HepG2 (cell line): ENCODE measurements around the gene DSCAML1. TPM values are rescaled to one million over a fixed set of nuclear protein-coding genes. Genes with fewer than 3 reads are reported as not detected.

Experiments used
- ATAC-seq: fragments of 200-7000 bp; cut with Tn5 transposase; 3 replicates; pipeline ENCODE4 v1.9.1; 2020; ENCODE audit warnings: mild to moderate bottlenecking, moderate library complexity
- BruUV-seq: library from RNA; stranded (reverse); fragments of 400-500 nt; replicated peaks from 2 replicates; lab custom pipeline; 2021; lab: Mats Ljungman, UMichigan
- CTCF ChIA-PET: fragments of 300-600 bp; formaldehyde crosslinking; extraction: SDS; loops from one replicate; lab custom pipeline; 2021; ENCODE audit warnings: low total read pairs, inconsistent platforms, low intra/inter-chr PET ratio; lab: Yijun Ruan, JAX
- POLR2A ChIA-PET: fragments of 350-600 bp; sonication (Branson Sonifier 250); formaldehyde crosslinking; loops from one replicate; lab custom pipeline; 2020; ENCODE audit warnings: antibody characterized with exemption, inconsistent platforms; lab: Yijun Ruan, JAX
- DNase-seq: peaks from one replicate; pipeline ENCODE4 v3.0.0-alpha.2; 2015; ENCODE audit warnings: low spot score
- FAIRE-seq: peaks from 3 replicates; lab custom pipeline; 2011; peaks lifted over from hg19 to GRCh38; lab: Jason Lieb, UNC
- H2AFZ ChIP-seq: one replicate; pipeline ENCODE4 v1.6.1; 2011; ENCODE audit warnings: low read length, inconsistent platforms
- H3K27ac ChIP-seq: fragments of 300-600 bp; 3 replicates; pipeline ENCODE4 v1.8.0; 2011; ENCODE audit warnings: mixed run types, mild to moderate bottlenecking, mixed read lengths, low read length, inconsistent platforms; ENCODE audit not compliant: insufficient read depth; ENCODE audit errors: extremely low read length
- H3K27me3 ChIP-seq, 2 experiments: fragments of 200-600 bp in 1 of 2; 2 replicates in 1 of 2; 3 replicates in 1 of 2; pipeline versions ENCODE4 v1.6.0 to v1.8.0; 2011; ENCODE audit warnings: low read length in 2 of 2, mild to moderate bottlenecking in 2 of 2, moderate library complexity in 2 of 2, inconsistent platforms in 1 of 2; ENCODE audit not compliant: insufficient read depth in 2 of 2, control insufficient read depth in 1 of 2
- H3K36me3 ChIP-seq, 2 experiments: fragments of 200-600 bp in 1 of 2; replicated peaks in 1 of 2; 2 replicates in 1 of 2; 3 replicates in 1 of 2; pipeline versions ENCODE4 v1.5.1 to v1.8.0; 2011; ENCODE audit warnings: low read length in 2 of 2, inconsistent platforms in 1 of 2; ENCODE audit not compliant: insufficient read depth in 2 of 2, control insufficient read depth in 1 of 2
- H3K4me1 ChIP-seq: 2 replicates; pipeline ENCODE4 v1.5.1; 2012; ENCODE audit warnings: low read length, inconsistent platforms; ENCODE audit not compliant: insufficient read depth
- H3K4me2 ChIP-seq: 2 replicates; pipeline ENCODE4 v1.6.0; 2011; ENCODE audit warnings: low read depth, low read length, inconsistent platforms
- H3K4me3 ChIP-seq, 3 experiments: fragments of 200-600 bp in 1 of 3; sonication (generic), shearing (Covaris generic) in 1 of 3; replicated peaks in 1 of 3; 2 replicates each; pipeline ENCODE4 v1.5.1; 2011 to 2016; ENCODE audit warnings: low read length in 3 of 3, inconsistent platforms in 2 of 3, low read depth in 2 of 3, mild to moderate bottlenecking in 2 of 3, control low read depth in 1 of 3, mixed read lengths in 1 of 3; ENCODE audit not compliant: insufficient read depth in 1 of 3
- H3K79me2 ChIP-seq: one replicate; pipeline ENCODE4 v1.6.1; 2011; ENCODE audit warnings: low read length, inconsistent platforms; ENCODE audit not compliant: insufficient read depth
- H3K9ac ChIP-seq: 2 replicates; pipeline ENCODE4 v1.6.0; 2011; ENCODE audit warnings: mild to moderate bottlenecking, low read depth, low read length, inconsistent platforms; ENCODE audit not compliant: insufficient read depth
- H3K9me3 ChIP-seq: 2 replicates; pipeline ENCODE4 v1.5.1; 2012; ENCODE audit warnings: mild to moderate bottlenecking, low read length
- H4K20me1 ChIP-seq: 2 replicates; pipeline ENCODE4 v1.6.0; 2011; ENCODE audit warnings: inconsistent platforms, mild to moderate bottlenecking, low read length, moderate library complexity; ENCODE audit not compliant: insufficient read depth
- AGO1 ChIP-seq: fragments of 200-400 bp; formaldehyde crosslinking; IDR thresholded peaks from 2 replicates; pipeline ENCODE4 v1.6.1; 2017; ENCODE audit warnings: mild to moderate bottlenecking, low read depth, low read length, moderate library complexity; ENCODE audit not compliant: poor library complexity, severe bottlenecking
- DNMT1 ChIP-seq: sonication (generic); formaldehyde crosslinking; IDR thresholded peaks from 2 replicates; pipeline ENCODE4 v1.5.1; 2020; ENCODE audit warnings: mild to moderate bottlenecking, missing genetic modification reagents
- HHEX ChIP-seq: IDR thresholded peaks from 2 replicates; pipeline ENCODE4 v1.6.1; 2016; ENCODE audit warnings: control low read depth
- IKZF1 ChIP-seq: fragments of 450-650 bp; IDR thresholded peaks from 2 replicates; pipeline ENCODE4 v1.7.1; 2016
- NR2F6 ChIP-seq, 2 experiments: IDR thresholded peaks; 2 replicates each; pipeline ENCODE4 v1.6.1; 2016; ENCODE audit warnings: antibody characterized with exemption in 1 of 2, mild to moderate bottlenecking in 1 of 2
- SOX6 ChIP-seq, 2 experiments: fragments of 450-650 bp in 1 of 2; sonication (generic) in 1 of 2; formaldehyde crosslinking in 1 of 2; IDR thresholded peaks; 2 replicates each; pipeline versions ENCODE4 v1.4.0 to v1.6.1; 2017 to 2020; ENCODE audit warnings: antibody characterized with exemption in 1 of 2, mild to moderate bottlenecking in 1 of 2, missing genetic modification reagents in 1 of 2
- YEATS2 ChIP-seq: sonication (generic); formaldehyde crosslinking; IDR thresholded peaks from 2 replicates; pipeline ENCODE4 v1.4.0; 2020; ENCODE audit warnings: missing genetic modification reagents, borderline replicate concordance
- ZBTB1 ChIP-seq: sonication (generic); formaldehyde crosslinking; IDR thresholded peaks from 2 replicates; pipeline ENCODE4 v1.4.0; 2020; ENCODE audit warnings: missing genetic modification reagents, borderline replicate concordance
- ZNF296 ChIP-seq: sonication (generic); formaldehyde crosslinking; conservative IDR thresholded peaks from 2 replicates; pipeline ENCODE4 v1.5.0; 2020; ENCODE audit warnings: mild to moderate bottlenecking, missing genetic modification reagents
- ZNF772 ChIP-seq: sonication (generic); formaldehyde crosslinking; IDR thresholded peaks from 2 replicates; pipeline ENCODE4 v1.5.0; 2020; ENCODE audit warnings: mild to moderate bottlenecking, missing genetic modification reagents
- WGBS: methylation state at CpG from one replicate; pipeline ENCODE4 v1.1.6; 2017; ENCODE audit warnings: low lambda C conversion rate; 5-methylcytosine and 5-hydroxymethylcytosine counted together
- in situ Hi-C: cut with HindIII; loops from 2 replicates; pipeline ENCODE4 v1.10.0; 2017; ENCODE audit warnings: low pct_unique_long_range_greater_than_20kb; ENCODE audit not compliant: extremely low pct_ligation_motif_present
- intact Hi-C: fragments of 100-400 bp; cut with micrococcal nuclease; formaldehyde crosslinking; loops from one replicate; pipeline ENCODE4 v1.10.0; 2022; ENCODE audit not compliant: unreplicated experiment
- polyA plus RNA-seq, 8 experiments: library from polyadenylated mRNA; depleted of rRNA in 3 of 8; stranded (reverse) in 7 of 8; unstranded in 1 of 8; fragments of >200 nt; fragmentation: Illumina TruSeq in 4 of 8; extraction: Trizol in 4 of 8; gene quantifications; 2 replicates each; pipeline versions ENCODE4 v1.2.1 to v1.2.3, GENCODE V29; 2011 to 2016; ENCODE audit warnings: low read depth in 4 of 8, missing spikeins in 1 of 8, mixed read lengths in 1 of 8; ENCODE audit not compliant: insufficient read depth in 1 of 8
- total RNA-seq, 5 experiments: library from RNA; depleted of rRNA; stranded (reverse); fragments of >200 nt; fragmentation: Illumina TruSeq; extraction: Trizol; gene quantifications; 2 replicates each; pipeline ENCODE4 v1.2.3, GENCODE V29; 2016; ENCODE audit warnings: low read depth in 1 of 5
- TF ChIP-seq, protein P1 (sequence below): sonication (generic); formaldehyde crosslinking; IDR thresholded peaks from 2 replicates; pipeline ENCODE4 v1.5.0; 2020; ENCODE audit warnings: missing genetic modification reagents
- TF ChIP-seq, protein P2 (sequence below): sonication (generic); formaldehyde crosslinking; IDR thresholded peaks from 2 replicates; pipeline ENCODE4 v1.4.0; 2020; ENCODE audit warnings: missing genetic modification reagents; ENCODE audit errors: not compliant biosample characterization
- TF ChIP-seq, protein P3 (sequence below): sonication (generic); formaldehyde crosslinking; conservative IDR thresholded peaks from 2 replicates; pipeline ENCODE4 v1.4.0; 2020; ENCODE audit warnings: mild to moderate bottlenecking, missing genetic modification reagents, moderate library complexity
- TF ChIP-seq, protein P4 (sequence below): sonication (generic); formaldehyde crosslinking; IDR thresholded peaks from 2 replicates; pipeline ENCODE4 v1.4.0; 2020; ENCODE audit warnings: missing genetic modification reagents

Gene DSCAML1
- total and polyA plus RNA-seq, 2 of the 13 experiments (the other 11 are each of a cell fraction or from before 2014, with no cell fraction given), result 0.29 to 0.40 TPM

DNA sequence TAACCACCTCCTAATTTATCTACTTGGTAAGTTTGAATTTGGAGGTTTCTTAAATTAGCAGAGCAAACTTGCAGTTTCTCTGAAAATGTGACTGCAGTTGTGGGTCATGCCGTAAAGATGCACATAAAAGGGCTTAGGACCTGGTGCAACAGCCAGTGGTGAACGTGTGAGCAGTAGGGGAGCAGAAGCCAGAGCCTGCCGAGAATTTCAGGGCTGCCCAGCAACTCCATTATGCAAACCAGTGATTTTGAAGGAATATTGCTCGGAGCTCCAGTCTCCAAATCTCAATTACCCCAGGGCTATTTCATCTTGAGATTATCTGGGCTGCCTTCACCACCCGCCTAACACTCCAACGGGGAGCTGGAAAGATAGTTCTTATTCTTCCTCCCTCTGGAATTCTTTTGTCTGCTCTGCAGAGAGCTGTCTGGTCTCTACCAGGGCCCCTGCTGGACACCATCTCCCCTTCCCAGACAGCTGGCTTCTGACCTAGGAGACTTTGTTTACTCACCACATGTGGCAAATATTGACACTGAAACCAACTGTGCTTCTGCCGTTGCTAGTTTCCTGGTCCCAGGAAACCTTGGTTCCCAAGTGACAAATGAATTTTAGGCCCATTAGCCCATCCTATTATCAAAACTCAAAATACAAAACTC is 93.9 kb downstream of the DSCAML1 start:
- peaks cover 17% of the 10 kb centered on the region for H3K4me1 ChIP-seq
- ATAC-seq, result peak; percentile 97
- H3K27ac ChIP-seq, result no peak overlapping the region
- no peak overlapping the region for H3K4me3 ChIP-seq
- BruUV-seq, result no TSS peak
- no peaks in the 10 kb centered on the region for H3K36me3 ChIP-seq
- intact Hi-C loops (loop anchor here (1.0 kb wide), 1 partner anchor 46 kb away; no protein-coding TSS in a partner anchor), in situ Hi-C loops (no loop called here)
- H3K79me2 ChIP-seq, result no peaks in the 10 kb centered on the region
- H4K20me1 ChIP-seq, result peaks cover 3% of the 10 kb centered on the region; the same call in 1 of the 2 replicates
- 1% methylated on average over 7 of the region's 7 CpGs for WGBS
- ChIA-PET CTCF (no interaction called here), POLR2A (no interaction called here)
- no peak overlapping the region for H3K9ac ChIP-seq
- H2AFZ ChIP-seq, result no peak overlapping the region
- no peak overlapping the region for H3K4me2 ChIP-seq
- peak; percentile 81 for FAIRE-seq
- DNase-seq, result peak; percentile 67
- peaks cover 2 to 10% of the 10 kb centered on the region in 2 experiments; a peak in 2 of 5 replicates for H3K27me3 ChIP-seq
- no peaks in the 10 kb centered on the region for H3K9me3 ChIP-seq
- no peak for TF ChIP-seq NR2F6 (IDR thresholded peaks at IDR 0.05)
- TF ChIP-seq NR2F6 (CRISPR knock-in tag; IDR thresholded peaks at IDR 0.05), result peak; percentile 70; the same call in 1 of the 2 replicates
- TF ChIP-seq DNMT1 (CRISPR knock-in tag), result no peak
- TF ChIP-seq ZNF772 (CRISPR knock-in tag), result no peak
- no peak for TF ChIP-seq SOX6 (IDR thresholded peaks at IDR 0.05)
- TF ChIP-seq SOX6 (CRISPR knock-in tag; IDR thresholded peaks at IDR 0.05), result peak; percentile 46
- TF ChIP-seq HHEX (CRISPR knock-in tag), result no peak
- TF ChIP-seq, protein P1, sequence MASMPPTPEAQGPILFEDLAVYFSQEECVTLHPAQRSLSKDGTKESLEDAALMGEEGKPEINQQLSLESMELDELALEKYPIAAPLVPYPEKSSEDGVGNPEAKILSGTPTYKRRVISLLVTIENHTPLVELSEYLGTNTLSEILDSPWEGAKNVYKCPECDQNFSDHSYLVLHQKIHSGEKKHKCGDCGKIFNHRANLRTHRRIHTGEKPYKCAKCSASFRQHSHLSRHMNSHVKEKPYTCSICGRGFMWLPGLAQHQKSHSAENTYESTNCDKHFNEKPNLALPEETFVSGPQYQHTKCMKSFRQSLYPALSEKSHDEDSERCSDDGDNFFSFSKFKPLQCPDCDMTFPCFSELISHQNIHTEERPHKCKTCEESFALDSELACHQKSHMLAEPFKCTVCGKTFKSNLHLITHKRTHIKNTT (CRISPR knock-in tag), result no peak
- TF ChIP-seq, protein P2, sequence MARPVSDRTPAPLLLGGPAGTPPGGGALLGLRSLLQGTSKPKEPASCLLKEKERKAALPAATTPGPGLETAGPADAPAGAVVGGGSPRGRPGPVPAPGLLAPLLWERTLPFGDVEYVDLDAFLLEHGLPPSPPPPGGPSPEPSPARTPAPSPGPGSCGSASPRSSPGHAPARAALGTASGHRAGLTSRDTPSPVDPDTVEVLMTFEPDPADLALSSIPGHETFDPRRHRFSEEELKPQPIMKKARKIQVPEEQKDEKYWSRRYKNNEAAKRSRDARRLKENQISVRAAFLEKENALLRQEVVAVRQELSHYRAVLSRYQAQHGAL, result no peak
- TF ChIP-seq ZNF296, result no peak
- TF ChIP-seq YEATS2, result no peak
- TF ChIP-seq, protein P3, sequence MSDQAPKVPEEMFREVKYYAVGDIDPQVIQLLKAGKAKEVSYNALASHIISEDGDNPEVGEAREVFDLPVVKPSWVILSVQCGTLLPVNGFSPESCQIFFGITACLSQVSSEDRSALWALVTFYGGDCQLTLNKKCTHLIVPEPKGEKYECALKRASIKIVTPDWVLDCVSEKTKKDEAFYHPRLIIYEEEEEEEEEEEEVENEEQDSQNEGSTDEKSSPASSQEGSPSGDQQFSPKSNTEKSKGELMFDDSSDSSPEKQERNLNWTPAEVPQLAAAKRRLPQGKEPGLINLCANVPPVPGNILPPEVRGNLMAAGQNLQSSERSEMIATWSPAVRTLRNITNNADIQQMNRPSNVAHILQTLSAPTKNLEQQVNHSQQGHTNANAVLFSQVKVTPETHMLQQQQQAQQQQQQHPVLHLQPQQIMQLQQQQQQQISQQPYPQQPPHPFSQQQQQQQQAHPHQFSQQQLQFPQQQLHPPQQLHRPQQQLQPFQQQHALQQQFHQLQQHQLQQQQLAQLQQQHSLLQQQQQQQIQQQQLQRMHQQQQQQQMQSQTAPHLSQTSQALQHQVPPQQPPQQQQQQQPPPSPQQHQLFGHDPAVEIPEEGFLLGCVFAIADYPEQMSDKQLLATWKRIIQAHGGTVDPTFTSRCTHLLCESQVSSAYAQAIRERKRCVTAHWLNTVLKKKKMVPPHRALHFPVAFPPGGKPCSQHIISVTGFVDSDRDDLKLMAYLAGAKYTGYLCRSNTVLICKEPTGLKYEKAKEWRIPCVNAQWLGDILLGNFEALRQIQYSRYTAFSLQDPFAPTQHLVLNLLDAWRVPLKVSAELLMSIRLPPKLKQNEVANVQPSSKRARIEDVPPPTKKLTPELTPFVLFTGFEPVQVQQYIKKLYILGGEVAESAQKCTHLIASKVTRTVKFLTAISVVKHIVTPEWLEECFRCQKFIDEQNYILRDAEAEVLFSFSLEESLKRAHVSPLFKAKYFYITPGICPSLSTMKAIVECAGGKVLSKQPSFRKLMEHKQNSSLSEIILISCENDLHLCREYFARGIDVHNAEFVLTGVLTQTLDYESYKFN (CRISPR knock-in tag), result peak; percentile 49
- TF ChIP-seq, protein P4, sequence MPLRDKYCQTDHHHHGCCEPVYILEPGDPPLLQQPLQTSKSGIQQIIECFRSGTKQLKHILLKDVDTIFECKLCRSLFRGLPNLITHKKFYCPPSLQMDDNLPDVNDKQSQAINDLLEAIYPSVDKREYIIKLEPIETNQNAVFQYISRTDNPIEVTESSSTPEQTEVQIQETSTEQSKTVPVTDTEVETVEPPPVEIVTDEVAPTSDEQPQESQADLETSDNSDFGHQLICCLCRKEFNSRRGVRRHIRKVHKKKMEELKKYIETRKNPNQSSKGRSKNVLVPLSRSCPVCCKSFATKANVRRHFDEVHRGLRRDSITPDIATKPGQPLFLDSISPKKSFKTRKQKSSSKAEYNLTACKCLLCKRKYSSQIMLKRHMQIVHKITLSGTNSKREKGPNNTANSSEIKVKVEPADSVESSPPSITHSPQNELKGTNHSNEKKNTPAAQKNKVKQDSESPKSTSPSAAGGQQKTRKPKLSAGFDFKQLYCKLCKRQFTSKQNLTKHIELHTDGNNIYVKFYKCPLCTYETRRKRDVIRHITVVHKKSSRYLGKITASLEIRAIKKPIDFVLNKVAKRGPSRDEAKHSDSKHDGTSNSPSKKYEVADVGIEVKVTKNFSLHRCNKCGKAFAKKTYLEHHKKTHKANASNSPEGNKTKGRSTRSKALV (CRISPR knock-in tag), result no peak
- TF ChIP-seq ZBTB1 (CRISPR knock-in tag), result no peak
- TF ChIP-seq AGO1, result no peak
- no peak for TF ChIP-seq IKZF1
